B cell (primary cell): Measurements from ENCODE around the gene ASTL. TPM values are rescaled to one million over a fixed set of nuclear protein-coding genes. Genes with fewer than 3 reads are reported as not detected.

ENCODE experiments used
- ATAC-seq: fragments of 200-7000 bp; cut with Tn5 transposase; one replicate; pipeline ENCODE4 v1.10.0; 2021; ENCODE audit warnings: low read depth, mild to moderate bottlenecking, moderate number of reproducible peaks, moderate library complexity
- CTCF ChIA-PET: fragments of 350-600 bp; sonication (Branson Sonifier 250); formaldehyde crosslinking; loops from one replicate; lab custom pipeline; 2021; ENCODE audit warnings: antibody characterized with exemption, inconsistent platforms; lab: Charles Lee
- POLR2A ChIA-PET: fragments of 350-600 bp; sonication (Branson Sonifier 250); formaldehyde crosslinking; loops from one replicate; lab custom pipeline; 2021; ENCODE audit warnings: antibody characterized with exemption; lab: Charles Lee
- DNase-seq: peaks from one replicate; pipeline ENCODE4 v3.0.0; 2013
- H2AFZ ChIP-seq: 2 replicates; pipeline ENCODE4 v1.6.1; 2012; ENCODE audit warnings: mild to moderate bottlenecking, low read depth, low read length; ENCODE audit not compliant: insufficient read depth, poor library complexity, severe bottlenecking
- H3K27ac ChIP-seq, 2 donors: 1 replicate in 1 of 2; 2 replicates in 1 of 2; pipeline ENCODE4 v1.5.1; 2012 to 2013; ENCODE audit warnings: low read length in 2 of 2, mild to moderate bottlenecking in 2 of 2, moderate library complexity in 1 of 2
- H3K27me3 ChIP-seq, 4 experiments: fragments of 200-600 bp in 1 of 4; sonication (generic) in 1 of 4; replicated peaks in 1 of 4; 1 replicate in 2 of 4; 2 replicates in 2 of 4; pipeline versions ENCODE4 v1.6.1 to v1.7.0; 2013 to 2016; ENCODE audit warnings: low read length in 3 of 4, mild to moderate bottlenecking in 2 of 4, mixed read lengths in 1 of 4, moderate library complexity in 1 of 4; ENCODE audit not compliant: insufficient read depth in 4 of 4, control insufficient read depth in 3 of 4; ENCODE audit errors: control extremely low read depth in 1 of 4
- H3K36me3 ChIP-seq, 2 experiments: replicated peaks in 1 of 2; 1 replicate in 1 of 2; 2 replicates in 1 of 2; pipeline versions ENCODE4 v1.6.1 to v1.7.1; 2013; ENCODE audit warnings: low read length in 1 of 2; ENCODE audit not compliant: insufficient read depth in 2 of 2, control insufficient read depth in 1 of 2; ENCODE audit errors: control extremely low read depth in 1 of 2, extremely low read depth in 1 of 2
- H3K4me1 ChIP-seq, 2 donors: fragments of 200-600 bp in 1 of 2; sonication (generic) in 1 of 2; 1 replicate in 1 of 2; 2 replicates in 1 of 2; pipeline versions ENCODE4 v1.5.1 to v1.6.1; 2013 to 2017; ENCODE audit warnings: low read length in 2 of 2; ENCODE audit not compliant: control insufficient read depth in 2 of 2, insufficient read depth in 2 of 2
- H3K4me2 ChIP-seq: replicated peaks from 2 replicates; pipeline ENCODE3; 2012; ENCODE audit warnings: mild to moderate bottlenecking, low read depth, low read length; ENCODE audit not compliant: poor library complexity, severe bottlenecking
- H3K4me3 ChIP-seq, 5 experiments: fragments of 200-600 bp in 1 of 5; sonication (generic) in 1 of 5; 1 replicate in 3 of 5; 2 replicates in 2 of 5; pipeline versions ENCODE4 v1.5.1 to v1.7.0; 2011 to 2016; ENCODE audit warnings: low read length in 4 of 5, mild to moderate bottlenecking in 4 of 5, low read depth in 2 of 5, control low read depth in 1 of 5, moderate library complexity in 1 of 5; ENCODE audit not compliant: insufficient read depth in 1 of 5; ENCODE audit errors: control extremely low read depth in 1 of 5, extremely low read depth in 1 of 5
- H3K79me2 ChIP-seq: fragments of 200-600 bp; sonication (generic); one replicate; pipeline ENCODE4 v1.6.0; 2016; ENCODE audit warnings: low read length; ENCODE audit not compliant: control insufficient read depth, insufficient read depth
- H3K9ac ChIP-seq: fragments of 200-600 bp; sonication (generic); 2 replicates; pipeline ENCODE4 v1.6.1; 2017; ENCODE audit warnings: mild to moderate bottlenecking, low read length, moderate library complexity
- H3K9me3 ChIP-seq, 3 donors: one replicate each; pipeline versions ENCODE4 v1.6.1 to v1.7.1; 2013; ENCODE audit warnings: low read length in 2 of 3; ENCODE audit not compliant: control insufficient read depth in 2 of 3, insufficient read depth in 1 of 3; ENCODE audit errors: control extremely low read depth in 1 of 3
- H4K20me1 ChIP-seq: 2 replicates; pipeline ENCODE4 v1.6.0; 2012; ENCODE audit warnings: mild to moderate bottlenecking, low read length; ENCODE audit not compliant: insufficient read depth, control insufficient read depth, poor library complexity, severe bottlenecking
- H3K27ac Mint-ChIP-seq: one replicate; pipeline ENCODE4 v1.8.0; 2021; ENCODE audit warnings: mixed read lengths
- H3K27me3 Mint-ChIP-seq: one replicate; pipeline ENCODE4 v1.8.0; 2021; ENCODE audit warnings: mixed read lengths
- H3K4me1 Mint-ChIP-seq: one replicate; pipeline ENCODE4 v1.8.0; 2021; ENCODE audit warnings: mixed read lengths
- H3K4me3 Mint-ChIP-seq: one replicate; pipeline ENCODE4 v1.8.0; 2021; ENCODE audit warnings: mixed read lengths
- H3K9me3 Mint-ChIP-seq: one replicate; pipeline ENCODE4 v1.8.0; 2022; ENCODE audit warnings: mixed read lengths; ENCODE audit not compliant: insufficient read depth
- EZH2 ChIP-seq: IDR thresholded peaks from 2 replicates; pipeline ENCODE4 v1.6.1; 2012; ENCODE audit warnings: borderline replicate concordance, low read depth, mild to moderate bottlenecking, moderate library complexity, low read length; ENCODE audit not compliant: insufficient read depth, poor library complexity, severe bottlenecking
- WGBS: methylation state at CpG from one replicate; pipeline ENCODE4 v1.1.5; 2013; ENCODE audit warnings: missing lambda C conversion rate; ENCODE audit not compliant: insufficient coverage; 5-methylcytosine and 5-hydroxymethylcytosine counted together
- intact Hi-C: fragments of 100-400 bp; cut with micrococcal nuclease; formaldehyde crosslinking; loops from one replicate; pipeline ENCODE4 v1.10.0; 2022
- polyA plus RNA-seq: library from polyadenylated mRNA; depleted of rRNA; stranded (reverse); fragments of >200 nt; gene quantifications from 2 replicates; pipeline ENCODE4 v1.2.3, GENCODE V29; 2012
- total RNA-seq, 2 donors: library from RNA; stranded (reverse); fragments of 120-200 nt in 1 of 2; gene quantifications; 1 replicate in 1 of 2; 2 replicates in 1 of 2; pipeline versions ENCODE4 v1.2.3 to v1.2.4, GENCODE V29; 2013 to 2022
- TF ChIP-seq, protein P1 (sequence below): fragments of 200-600 bp; IDR thresholded peaks from one replicate; pipeline ENCODE4 v1.8.0; 2022; ENCODE audit warnings: antibody characterized with exemption, mild to moderate bottlenecking

Gene ASTL
- total and polyA plus RNA-seq, 2 donors (not counting 1 experiment from before 2014, with no cell fraction given) = 0.15 to 0.59 TPM

GRCh38 chr2:96114903-96115581 lies 23.3 kb downstream of the ASTL start:
- Histone ChIP-seq H3K4me2 (no peak overlapping the region), H3K9me3 (peaks cover 0 to 8% (median 0%) of the 10 kb centered on the region in 3 donors), H3K4me3 (no peak overlapping the region), H2AFZ (no peak overlapping the region), H3K9ac (no peak overlapping the region), H3K36me3 (no peaks in the 10 kb centered on the region), H4K20me1 (no peaks in the 10 kb centered on the region), H3K4me1 (peaks cover 13 to 17% of the 10 kb centered on the region in 2 donors), H3K27me3 (peaks cover 0 to 34% (median 5%) of the 10 kb centered on the region in 4 experiments), H3K27ac (no peak overlapping the region), H3K79me2 (no peaks in the 10 kb centered on the region)
- Mint-ChIP-seq H3K27me3 (peaks cover 19% of the 10 kb centered on the region), H3K4me1 (peaks cover 21% of the 10 kb centered on the region), H3K9me3 (no peaks in the 10 kb centered on the region), H3K27ac (peak overlapping the region; percentile 53), H3K4me3 (peak overlapping the region; percentile 82)
- no peak for DNase-seq
- no peak for ATAC-seq
- TF ChIP-seq, protein P1, sequence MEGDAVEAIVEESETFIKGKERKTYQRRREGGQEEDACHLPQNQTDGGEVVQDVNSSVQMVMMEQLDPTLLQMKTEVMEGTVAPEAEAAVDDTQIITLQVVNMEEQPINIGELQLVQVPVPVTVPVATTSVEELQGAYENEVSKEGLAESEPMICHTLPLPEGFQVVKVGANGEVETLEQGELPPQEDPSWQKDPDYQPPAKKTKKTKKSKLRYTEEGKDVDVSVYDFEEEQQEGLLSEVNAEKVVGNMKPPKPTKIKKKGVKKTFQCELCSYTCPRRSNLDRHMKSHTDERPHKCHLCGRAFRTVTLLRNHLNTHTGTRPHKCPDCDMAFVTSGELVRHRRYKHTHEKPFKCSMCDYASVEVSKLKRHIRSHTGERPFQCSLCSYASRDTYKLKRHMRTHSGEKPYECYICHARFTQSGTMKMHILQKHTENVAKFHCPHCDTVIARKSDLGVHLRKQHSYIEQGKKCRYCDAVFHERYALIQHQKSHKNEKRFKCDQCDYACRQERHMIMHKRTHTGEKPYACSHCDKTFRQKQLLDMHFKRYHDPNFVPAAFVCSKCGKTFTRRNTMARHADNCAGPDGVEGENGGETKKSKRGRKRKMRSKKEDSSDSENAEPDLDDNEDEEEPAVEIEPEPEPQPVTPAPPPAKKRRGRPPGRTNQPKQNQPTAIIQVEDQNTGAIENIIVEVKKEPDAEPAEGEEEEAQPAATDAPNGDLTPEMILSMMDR = no peak
- TF ChIP-seq EZH2 = no peak
- WGBS = 92% methylated on average over 24 of the region's 24 CpGs
- intact Hi-C loops = no loop called here
- CTCF ChIA-PET = interaction anchor here (1.3 to 2.1 kb wide), 2 partner anchors 14 to 59 kb away, joined by 3 to 6 read pairs; no protein-coding TSS in a partner anchor
- POLR2A ChIA-PET = no interaction called here

GRCh38 chr2:96114546-96114902 lies 23.8 kb downstream of the ASTL start:
- no peaks in the 10 kb centered on the region for H3K9me3 Mint-ChIP-seq
- Histone ChIP-seq H3K79me2 (no peaks in the 10 kb centered on the region), H4K20me1 (no peaks in the 10 kb centered on the region), H3K9ac (no peak overlapping the region), H3K4me2 (no peak overlapping the region), H3K4me3 (no peak overlapping the region), H3K27ac (no peak overlapping the region), H3K27me3 (peaks cover 0 to 30% (median 5%) of the 10 kb centered on the region in 4 experiments), H3K36me3 (no peaks in the 10 kb centered on the region), H3K4me1 (peaks cover 11 to 15% of the 10 kb centered on the region in 2 donors), H3K9me3 (peaks cover 0 to 8% (median 0%) of the 10 kb centered on the region in 3 donors), H2AFZ (no peak overlapping the region)
- ChIA-PET CTCF (interaction anchor here (1.3 to 2.1 kb wide), 2 partner anchors 13 to 60 kb away, joined by 3 to 6 read pairs; no protein-coding TSS in a partner anchor), POLR2A (no interaction called here)
- ATAC-seq (no peak), DNase-seq (no peak)
- intact Hi-C loops = no loop called here
- WGBS = 94% methylated on average over 11 of the region's 13 CpGs
- no peak overlapping the region for H3K27ac Mint-ChIP-seq
- no peak for TF ChIP-seq EZH2
- TF ChIP-seq, protein P1 = no peak
- peaks cover 16% of the 10 kb centered on the region for H3K27me3 Mint-ChIP-seq
- H3K4me1 Mint-ChIP-seq = peaks cover 18% of the 10 kb centered on the region
- H3K4me3 Mint-ChIP-seq = no peak overlapping the region
